ENCODE data around the gene CLEC5A. TPM values are rescaled to one million over a fixed set of nuclear protein-coding genes. Genes with fewer than 3 reads are reported as not detected.

The CLEC5A gene
- 1 to 10 TPM in 1 of 2 donors, under 1 TPM in 1; 0.74 to 1.1 TPM for total RNA-seq

- H3K27ac ChIP-seq = no peak within 1 kb of the TSS
- intact Hi-C loops (cut with DNase I) = no loop called here
- H3K27me3 ChIP-seq (replicated peaks; ENCODE audit: insufficient read depth) = no peaks in the 10 kb centered on the region
- no peaks in the 10 kb centered on the region for H3K4me1 ChIP-seq (replicated peaks)
- WGBS = 83% methylated on average over 3 of the region's 3 CpGs
- TF ChIP-seq CTCF (IDR thresholded peaks at IDR 0.05) = no peak
- TF ChIP-seq POLR2AphosphoS5 (IDR thresholded peaks at IDR 0.05) = no peak
- no peak for TF ChIP-seq POLR2A (IDR thresholded peaks at IDR 0.05)
- H3K4me3 ChIP-seq = no peak within 1 kb of the TSS
- no peaks in the 10 kb centered on the region for H3K36me3 ChIP-seq
- DNase-seq (ENCODE audit: low spot score) = no peak
- no peaks in the 10 kb centered on the region for H3K9me3 ChIP-seq
Measured at GRCh38 chr7:141946796-141947195, at the start of gene CLEC5A. Gene CLEC5A, minus strand, starts transcription at chr7:141946974. Its CDS starts 682 bp downstream, at chr7:141946292.

- no peaks in the 10 kb centered on the region for H3K36me3 ChIP-seq
- no peak for DNase-seq (ENCODE audit: low spot score)
- no peaks in the 10 kb centered on the region for H3K9me3 ChIP-seq
- H3K4me3 ChIP-seq = no peak overlapping the region
- WGBS = 95% methylated on average over 1 of the region's 1 CpG
- H3K27me3 ChIP-seq (replicated peaks; ENCODE audit: insufficient read depth) = no peaks in the 10 kb centered on the region
- no peaks in the 10 kb centered on the region for H3K4me1 ChIP-seq (replicated peaks)
- TF ChIP-seq POLR2AphosphoS5 (IDR thresholded peaks at IDR 0.05) (no peak), POLR2A (IDR thresholded peaks at IDR 0.05) (no peak), CTCF (IDR thresholded peaks at IDR 0.05) (no peak)
- intact Hi-C loops (cut with DNase I) = no loop called here
- no peak overlapping the region for H3K27ac ChIP-seq
Measured at GRCh38 chr7:141993354-141993753, 46.6 kb upstream of the CLEC5A start.

GRCh38 chr7:141992688-141993087, 45.9 kb upstream of the CLEC5A start:
- WGBS = 78% methylated on average over 4 of the region's 4 CpGs
- Histone ChIP-seq H3K9me3 (no peaks in the 10 kb centered on the region), H3K27ac (no peak overlapping the region), H3K36me3 (no peaks in the 10 kb centered on the region), H3K27me3 (replicated peaks; ENCODE audit: insufficient read depth) (no peaks in the 10 kb centered on the region), H3K4me1 (replicated peaks) (no peaks in the 10 kb centered on the region), H3K4me3 (no peak overlapping the region)
- intact Hi-C loops (cut with DNase I) = no loop called here
- no peak for TF ChIP-seq POLR2AphosphoS5 (IDR thresholded peaks at IDR 0.05)
- no peak for TF ChIP-seq POLR2A (IDR thresholded peaks at IDR 0.05)
- no peak for TF ChIP-seq CTCF (IDR thresholded peaks at IDR 0.05)
- DNase-seq (ENCODE audit: low spot score) = no peak

- H3K27me3 ChIP-seq (replicated peaks; ENCODE audit: insufficient read depth) = peaks cover 2% of the 10 kb centered on the region
- no peaks in the 10 kb centered on the region for H3K4me1 ChIP-seq (replicated peaks)
- no peaks in the 10 kb centered on the region for H3K36me3 ChIP-seq
- no peaks in the 10 kb centered on the region for H3K9me3 ChIP-seq
- intact Hi-C loops (cut with DNase I) = no loop called here
- no peak for TF ChIP-seq POLR2A (IDR thresholded peaks at IDR 0.05)
- no peak overlapping the region for H3K4me3 ChIP-seq
- no peak for DNase-seq (ENCODE audit: low spot score)
- H3K27ac ChIP-seq = no peak overlapping the region
- 81% methylated on average over 2 of the region's 2 CpGs for WGBS
Measured at GRCh38 chr7:141992156-141992555, 45.4 kb upstream of the CLEC5A start.

GRCh38 chr7:141991140-141991539, 44.4 kb upstream of the CLEC5A start:
- Histone ChIP-seq H3K9me3 (no peaks in the 10 kb centered on the region), H3K27me3 (replicated peaks; ENCODE audit: insufficient read depth) (peaks cover 4% of the 10 kb centered on the region), H3K4me1 (replicated peaks) (no peaks in the 10 kb centered on the region), H3K27ac (no peak overlapping the region), H3K4me3 (no peak overlapping the region), H3K36me3 (no peaks in the 10 kb centered on the region)
- WGBS = 88% methylated on average over 6 of the region's 6 CpGs
- no peak for DNase-seq (ENCODE audit: low spot score)
- intact Hi-C loops (cut with DNase I) = no loop called here
- no peak for TF ChIP-seq POLR2AphosphoS5 (IDR thresholded peaks at IDR 0.05)
- no peak for TF ChIP-seq POLR2A (IDR thresholded peaks at IDR 0.05)
- no peak for TF ChIP-seq CTCF (IDR thresholded peaks at IDR 0.05)
